ENCODE results near the gene H1-8.

Gene H1-8

GRCh38 chr3:129506231-129506742 is 36.7 kb upstream of the H1-8 start (continued):
- TF ChIP-seq ZNF155 (tag by site-specific recombination; IDR thresholded peaks at IDR 0.05) (no peak), OSR2 (tag by site-specific recombination; IDR thresholded peaks at IDR 0.05) (no peak), ZNF544 (tag by site-specific recombination; IDR thresholded peaks at IDR 0.05) (no peak), ZSCAN5A (tag by site-specific recombination; IDR thresholded peaks at IDR 0.05) (no peak), ZNF449 (tag by site-specific recombination; IDR thresholded peaks at IDR 0.05) (no peak), ZNF514 (tag by site-specific recombination; IDR thresholded peaks at IDR 0.05) (no peak), KLF16 (tag by site-specific recombination; IDR thresholded peaks at IDR 0.05) (no peak)

GRCh38 chr3:129507181-129507831 is 35.7 kb upstream of the H1-8 start:
- H3K9me3 ChIP-seq (ENCODE audit: control insufficient read depth, insufficient read depth, low read depth, low read length), result no peaks in the 10 kb centered on the region
- H3K27ac ChIP-seq (ENCODE audit: extremely low read depth, low read depth, low read length), result no peak overlapping the region
- CTCF ChIA-PET, result no interaction called here
- H3K4me3 ChIP-seq (ENCODE audit: low read depth, low read length), result no peak overlapping the region
- no peaks in the 10 kb centered on the region for H3K4me1 ChIP-seq (ENCODE audit: control insufficient read depth, insufficient read depth, low read length)
- TF ChIP-seq ZNF639 (tag by site-specific recombination; IDR thresholded peaks at IDR 0.05), result no peak
- H3K36me3 ChIP-seq (ENCODE audit: control insufficient read depth in 2 of 2, insufficient read depth in 1 of 2, low read length in 2 of 2), result peaks cover 0 to 42% of the 10 kb centered on the region in 2 experiments; a peak in 1 of 3 replicates
- POLR2A ChIA-PET, result no interaction called here

GRCh38 chr3:129512595-129512994 is 30.4 kb upstream of the H1-8 start:
- Histone ChIP-seq H3K4me3 (ENCODE audit: low read depth, low read length) (no peak overlapping the region), H3K4me1 (ENCODE audit: control insufficient read depth, insufficient read depth, low read length) (no peaks in the 10 kb centered on the region), H3K36me3 (ENCODE audit: control insufficient read depth in 2 of 2, insufficient read depth in 1 of 2, low read length in 2 of 2) (peaks cover 0 to 15% of the 10 kb centered on the region in 2 experiments; a peak in 1 of 3 replicates), H3K27ac (ENCODE audit: extremely low read depth, low read depth, low read length) (no peak overlapping the region), H3K9me3 (ENCODE audit: control insufficient read depth, insufficient read depth, low read depth, low read length) (no peaks in the 10 kb centered on the region)
- ChIA-PET CTCF (no interaction called here), POLR2A (no interaction called here)
- TF ChIP-seq ZNF362 (tag by site-specific recombination; IDR thresholded peaks at IDR 0.05) (no peak), PBX3 (CRISPR knock-in tag; IDR thresholded peaks at IDR 0.05) (no peak), ZNF366 (tag by site-specific recombination; conservative IDR thresholded peaks at IDR 0.05) (no peak), ZNF391 (tag by site-specific recombination; IDR thresholded peaks at IDR 0.05; ENCODE audit: borderline replicate concordance, low read depth) (no peak), ZNF623 (tag by site-specific recombination; IDR thresholded peaks at IDR 0.05) (no peak), TCF7L2 (IDR thresholded peaks at IDR 0.05; ENCODE audit: borderline replicate concordance, low read depth, low read length) (no peak), ZNF626 (tag by site-specific recombination; IDR thresholded peaks at IDR 0.05) (no peak), HOXA7 (CRISPR knock-in tag; IDR thresholded peaks at IDR 0.05; ENCODE audit: borderline replicate concordance) (no peak), ZNF561 (tag by site-specific recombination; IDR thresholded peaks at IDR 0.05; ENCODE audit: borderline replicate concordance) (no peak), ZNF202 (tag by site-specific recombination; IDR thresholded peaks at IDR 0.05; ENCODE audit: borderline replicate concordance) (no peak), EGR2 (tag by site-specific recombination; IDR thresholded peaks at IDR 0.05; ENCODE audit: low read depth) (no peak), ZNF133 (tag by site-specific recombination; IDR thresholded peaks at IDR 0.05) (no peak), OSR2 (tag by site-specific recombination; IDR thresholded peaks at IDR 0.05) (no peak), ZNF701 (tag by site-specific recombination; IDR thresholded peaks at IDR 0.05) (no peak), ZNF571 (tag by site-specific recombination; IDR thresholded peaks at IDR 0.05) (no peak)
